Gastrocnemius medialis (tissue), 4 donors: ENCODE measurements around the gene KAZN. TPM values are rescaled to one million over a fixed set of nuclear protein-coding genes. Genes with fewer than 3 reads are reported as not detected.

ENCODE experiments used
- ATAC-seq, 2 donors: fragments of 150-250 bp; one replicate each; pipeline ENCODE4 v1.9.1; 2016
- DNase-seq, 2 donors: peaks; one replicate each; pipeline ENCODE4 v3.0.0-alpha.2; 2019
- H3K27ac ChIP-seq, 4 donors: fragments of 200-600 bp; sonication (generic); 1 replicate in 1 of 4; 2 replicates in 3 of 4; pipeline ENCODE4 v1.5.1; 2016 to 2018; ENCODE audit warnings: mild to moderate bottlenecking in 2 of 4, moderate library complexity in 1 of 4
- H3K27me3 ChIP-seq, 3 donors: fragments of 200-600 bp; sonication (generic) in 2 of 3; 1 replicate in 1 of 3; 2 replicates in 2 of 3; pipeline versions ENCODE4 v1.5.1 to v1.6.0; 2016 to 2019; ENCODE audit warnings: mild to moderate bottlenecking in 1 of 3, moderate library complexity in 1 of 3
- H3K36me3 ChIP-seq, 2 donors: fragments of 200-600 bp; sonication (generic) in 1 of 2; one replicate each; pipeline ENCODE4 v1.5.1; 2017 to 2018
- H3K4me1 ChIP-seq, 2 donors: fragments of 200-600 bp; sonication (generic) in 1 of 2; one replicate each; pipeline ENCODE4 v1.5.1; 2016 to 2017; ENCODE audit warnings: mild to moderate bottlenecking in 2 of 2
- H3K4me3 ChIP-seq, 4 donors: fragments of 200-600 bp; sonication (generic) in 3 of 4; 1 replicate in 1 of 4; 2 replicates in 3 of 4; pipeline ENCODE4 v1.5.1; 2016 to 2019; ENCODE audit warnings: mild to moderate bottlenecking in 2 of 4
- H3K9me3 ChIP-seq, 3 donors: fragments of 200-600 bp; sonication (generic) in 2 of 3; 1 replicate in 1 of 3; 2 replicates in 2 of 3; pipeline ENCODE4 v1.5.1; 2016 to 2019
- POLR2A ChIP-seq, 2 donors: fragments of 450-650 bp; IDR thresholded peaks; one replicate each; pipeline ENCODE4 v1.6.1; 2017; ENCODE audit warnings: antibody characterized with exemption in 2 of 2, mild to moderate bottlenecking in 2 of 2, moderate library complexity in 2 of 2
- in situ Hi-C, 4 donors: fragments of 200-750 bp; cut with MboI; loops; one replicate each; pipeline versions ENCODE4 v1.15.0 to v1.8.0; 2017; ENCODE audit warnings: low sequenced_read_pairs in 4 of 4
- intact Hi-C: fragments of 100-400 bp; cut with DNase I; formaldehyde crosslinking; loops from one replicate; pipeline ENCODE4 v1.15.1; 2023; ENCODE audit warnings: low total_unique reads
- total RNA-seq, 4 donors: library from RNA; depleted of rRNA; stranded (reverse); fragments of >200 nt; gene quantifications; one replicate each; pipeline versions ENCODE4 v1.1.0 to v1.2.3, GENCODE V29; 2016
- TF ChIP-seq, protein P1 (sequence below), 5 experiments: fragments of 450-650 bp in 3 of 5; fragments of 200-600 bp in 2 of 5; sonication (generic) in 2 of 5; IDR thresholded peaks in 4 of 5; conservative IDR thresholded peaks in 1 of 5; 1 replicate in 4 of 5; 2 replicates in 1 of 5; pipeline ENCODE4 v1.5.1; 2016 to 2019; ENCODE audit warnings: antibody characterized with exemption in 5 of 5, mild to moderate bottlenecking in 3 of 5, moderate library complexity in 3 of 5

The KAZN gene
- total RNA-seq, 4 donors from 2014 or later = 0.05 to 2.2 (median 1.00) TPM

DNA sequence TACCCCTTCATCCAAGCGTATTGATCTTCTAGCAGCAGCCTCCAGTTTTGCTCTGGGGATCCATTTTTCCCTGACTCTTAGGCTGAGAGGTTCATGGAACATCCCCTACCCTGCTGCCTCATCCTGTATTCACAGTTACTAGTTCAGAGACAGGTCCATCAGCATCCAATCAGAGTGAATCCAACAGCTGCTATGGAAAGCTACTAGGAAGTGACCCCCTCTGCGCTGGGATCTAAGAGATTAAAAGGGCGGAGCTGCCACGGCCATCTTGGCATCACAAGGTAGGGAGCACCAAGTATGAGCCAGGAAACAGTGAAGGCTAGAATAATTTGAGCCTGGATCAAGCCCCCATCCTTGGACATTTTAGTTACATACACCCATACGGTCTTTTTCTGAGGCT is 32.5 kb downstream of the KAZN start:
- intact Hi-C loops = no loop called here
- no peak for ATAC-seq

DNA sequence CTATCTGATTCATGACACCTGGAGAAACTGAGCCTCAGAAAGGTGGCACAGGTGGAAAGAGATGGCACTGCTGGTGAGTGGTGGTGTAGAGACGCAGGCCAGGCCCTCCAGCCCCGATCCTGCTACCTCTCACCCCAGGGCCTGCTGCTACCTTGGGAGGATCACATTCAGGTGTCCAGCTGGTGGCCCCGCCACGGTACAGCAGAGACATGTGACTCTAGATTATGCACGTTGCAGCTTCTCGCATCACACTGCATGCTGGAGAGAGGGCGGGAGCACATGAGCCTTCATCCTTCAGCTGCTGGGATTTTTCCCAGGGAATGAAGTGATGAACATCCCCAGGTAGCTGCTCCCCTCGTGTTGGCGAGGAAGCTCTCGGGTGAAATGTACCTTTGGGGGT is 32.9 kb downstream of the KAZN start:
- H3K4me1 ChIP-seq = no peaks in the 10 kb centered on the region
- no peaks in the 10 kb centered on the region for H3K27me3 ChIP-seq
- in situ Hi-C loops = no loop called here
- DNase-seq (no peak), ATAC-seq (no peak)
- H3K4me3 ChIP-seq = no peak overlapping the region
- TF ChIP-seq, protein P1, sequence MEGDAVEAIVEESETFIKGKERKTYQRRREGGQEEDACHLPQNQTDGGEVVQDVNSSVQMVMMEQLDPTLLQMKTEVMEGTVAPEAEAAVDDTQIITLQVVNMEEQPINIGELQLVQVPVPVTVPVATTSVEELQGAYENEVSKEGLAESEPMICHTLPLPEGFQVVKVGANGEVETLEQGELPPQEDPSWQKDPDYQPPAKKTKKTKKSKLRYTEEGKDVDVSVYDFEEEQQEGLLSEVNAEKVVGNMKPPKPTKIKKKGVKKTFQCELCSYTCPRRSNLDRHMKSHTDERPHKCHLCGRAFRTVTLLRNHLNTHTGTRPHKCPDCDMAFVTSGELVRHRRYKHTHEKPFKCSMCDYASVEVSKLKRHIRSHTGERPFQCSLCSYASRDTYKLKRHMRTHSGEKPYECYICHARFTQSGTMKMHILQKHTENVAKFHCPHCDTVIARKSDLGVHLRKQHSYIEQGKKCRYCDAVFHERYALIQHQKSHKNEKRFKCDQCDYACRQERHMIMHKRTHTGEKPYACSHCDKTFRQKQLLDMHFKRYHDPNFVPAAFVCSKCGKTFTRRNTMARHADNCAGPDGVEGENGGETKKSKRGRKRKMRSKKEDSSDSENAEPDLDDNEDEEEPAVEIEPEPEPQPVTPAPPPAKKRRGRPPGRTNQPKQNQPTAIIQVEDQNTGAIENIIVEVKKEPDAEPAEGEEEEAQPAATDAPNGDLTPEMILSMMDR (IDR thresholded peaks at IDR 0.05 in 4 of 5, conservative IDR thresholded peaks at IDR 0.05 in 1 of 5) = no peak
- TF ChIP-seq POLR2A (IDR thresholded peaks at IDR 0.05) = no peak
- no peak overlapping the region for H3K27ac ChIP-seq
- no peaks in the 10 kb centered on the region for H3K36me3 ChIP-seq
- no peaks in the 10 kb centered on the region for H3K9me3 ChIP-seq
- intact Hi-C loops = no loop called here

More for the DNA sequence above, 32.5 kb downstream of the KAZN start:
- DNase-seq = no peak
- in situ Hi-C loops = no loop called here
- H3K9me3 ChIP-seq = no peaks in the 10 kb centered on the region
- H3K27me3 ChIP-seq = no peaks in the 10 kb centered on the region
- H3K4me3 ChIP-seq = no peak overlapping the region
- TF ChIP-seq POLR2A (IDR thresholded peaks at IDR 0.05) = no peak
- TF ChIP-seq, protein P1 (IDR thresholded peaks at IDR 0.05 in 4 of 5, conservative IDR thresholded peaks at IDR 0.05 in 1 of 5) = no peak
- no peak overlapping the region for H3K27ac ChIP-seq
- no peaks in the 10 kb centered on the region for H3K36me3 ChIP-seq
- H3K4me1 ChIP-seq = no peaks in the 10 kb centered on the region

DNA sequence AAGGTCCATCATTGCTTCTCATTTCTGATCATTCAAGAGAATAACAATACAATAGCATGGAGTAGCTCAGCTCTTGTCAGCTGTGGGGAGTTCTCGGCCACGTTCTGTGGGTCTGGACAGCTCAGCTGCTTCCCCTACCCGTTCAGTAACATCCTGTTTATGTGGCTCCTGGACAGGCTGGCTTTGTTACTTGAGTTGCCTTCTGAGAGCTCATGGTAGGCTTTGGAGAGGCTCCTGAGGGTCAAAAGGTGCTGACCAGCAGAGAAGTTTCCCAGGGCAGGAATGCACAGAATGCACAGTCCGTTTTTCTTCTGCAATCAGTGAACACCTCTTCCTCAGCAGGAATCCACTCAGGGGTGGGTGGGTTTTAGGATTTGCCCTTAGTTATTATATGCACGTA is 36.0 kb downstream of the KAZN start:
- no peaks in the 10 kb centered on the region for H3K27me3 ChIP-seq
- no peak overlapping the region for H3K27ac ChIP-seq
- no peak overlapping the region for H3K4me3 ChIP-seq
- intact Hi-C loops = no loop called here
- in situ Hi-C loops = no loop called here
- ATAC-seq (no peak), DNase-seq (no peak)
- no peaks in the 10 kb centered on the region for H3K4me1 ChIP-seq
- no peaks in the 10 kb centered on the region for H3K36me3 ChIP-seq
- H3K9me3 ChIP-seq = no peaks in the 10 kb centered on the region
- TF ChIP-seq POLR2A (IDR thresholded peaks at IDR 0.05) = no peak
- TF ChIP-seq, protein P1 (IDR thresholded peaks at IDR 0.05 in 4 of 5, conservative IDR thresholded peaks at IDR 0.05 in 1 of 5) = no peak

DNA sequence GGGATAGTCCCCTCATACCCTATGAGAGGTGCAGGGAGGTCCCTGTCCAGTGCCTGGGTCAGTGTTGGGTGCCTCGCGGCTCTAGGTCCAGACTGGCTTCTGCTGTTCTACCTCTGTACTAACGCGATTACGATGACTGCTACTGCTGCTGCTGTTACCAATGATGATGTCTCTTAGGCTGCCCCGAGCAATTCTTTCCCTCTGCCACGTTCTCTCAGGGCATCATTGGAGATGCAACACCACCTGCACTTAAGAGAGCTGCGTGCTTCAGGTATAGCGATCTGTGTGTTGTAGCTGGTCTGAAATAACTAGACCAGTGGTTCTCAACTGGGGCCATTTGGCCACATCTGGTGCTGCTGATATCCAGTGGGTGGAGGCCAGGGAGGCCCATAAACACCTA is 36.9 kb downstream of the KAZN start:
- DNase-seq (no peak), ATAC-seq (no peak)
- Histone ChIP-seq H3K27ac (no peak overlapping the region), H3K4me1 (no peaks in the 10 kb centered on the region), H3K27me3 (no peaks in the 10 kb centered on the region), H3K4me3 (no peak overlapping the region), H3K36me3 (no peaks in the 10 kb centered on the region), H3K9me3 (no peaks in the 10 kb centered on the region)
- intact Hi-C loops (no loop called here), in situ Hi-C loops (no loop called here)
- no peak for TF ChIP-seq POLR2A (IDR thresholded peaks at IDR 0.05)
- TF ChIP-seq, protein P1 (IDR thresholded peaks at IDR 0.05 in 4 of 5, conservative IDR thresholded peaks at IDR 0.05 in 1 of 5) = no peak

DNA sequence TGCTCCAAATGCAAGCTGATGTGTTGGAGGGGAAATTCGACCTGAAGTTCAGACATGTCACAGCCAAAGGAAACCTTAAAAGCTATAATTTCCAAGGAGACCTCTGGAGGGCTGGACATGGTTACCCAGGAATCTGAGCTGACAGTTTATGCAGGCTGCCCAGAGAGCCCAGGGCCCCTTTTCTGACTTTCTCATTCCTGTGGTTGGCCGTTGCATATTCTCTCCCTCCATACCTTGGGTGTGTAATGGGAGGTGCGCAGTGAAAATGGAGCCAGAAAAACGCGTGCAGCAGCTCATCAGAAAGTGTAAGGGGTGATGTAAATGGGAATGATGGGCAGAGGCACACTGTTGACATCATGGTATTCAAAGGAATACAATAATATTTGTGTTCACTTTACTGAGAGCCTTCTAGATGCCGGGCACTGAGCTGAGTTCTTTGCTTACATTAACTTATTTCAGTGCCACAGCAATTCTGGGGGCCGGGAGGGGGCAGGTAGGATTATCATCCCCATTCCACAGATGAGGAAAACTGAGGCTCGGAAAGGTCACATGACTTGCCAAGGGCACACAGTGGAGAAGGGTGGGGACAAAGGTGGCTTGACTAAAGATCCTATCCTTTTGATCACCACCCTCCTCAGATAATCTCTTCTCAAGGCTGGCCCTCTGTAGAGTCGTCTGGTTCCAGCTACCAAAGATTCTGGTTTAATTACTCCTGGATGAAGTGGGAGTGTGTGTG is 38.6 kb downstream of the KAZN start:
- in situ Hi-C loops = no loop called here
- H3K4me3 ChIP-seq = no peak overlapping the region
- no peaks in the 10 kb centered on the region for H3K27me3 ChIP-seq
- H3K9me3 ChIP-seq = no peaks in the 10 kb centered on the region
- no peaks in the 10 kb centered on the region for H3K36me3 ChIP-seq
- no peak overlapping the region for H3K27ac ChIP-seq
- ATAC-seq (no peak), DNase-seq (no peak)
- TF ChIP-seq, protein P1 (IDR thresholded peaks at IDR 0.05 in 4 of 5, conservative IDR thresholded peaks at IDR 0.05 in 1 of 5) = no peak
- no peak for TF ChIP-seq POLR2A (IDR thresholded peaks at IDR 0.05)
- H3K4me1 ChIP-seq = no peaks in the 10 kb centered on the region
- intact Hi-C loops = no loop called here
